ENCODE data around the gene DDX51.

Gene DDX51

GRCh38 chr12:132166801-132167591 lies 22.9 kb upstream of the DDX51 start:
- DNase-seq, result no peak

GRCh38 chr12:132166093-132166492 lies 22.0 kb upstream of the DDX51 start:
- no peak for DNase-seq

- DNase-seq, result no peak
Observed at GRCh38 chr12:132165584-132165983, 21.5 kb upstream of the DDX51 start.

- no peak for DNase-seq
Observed at GRCh38 chr12:132164426-132164825, 20.3 kb upstream of the DDX51 start.

GRCh38 chr12:132163911-132164288 lies 19.8 kb upstream of the DDX51 start:
- DNase-seq, result no peak

- DNase-seq, result no peak
Observed at GRCh38 chr12:132163041-132163910, 19.2 kb upstream of the DDX51 start.

- DNase-seq, result no peak
Observed at GRCh38 chr12:132162508-132163031, 18.5 kb upstream of the DDX51 start.

GRCh38 chr12:132161796-132162507 lies 17.8 kb upstream of the DDX51 start:
- no peak for DNase-seq

GRCh38 chr12:132161036-132161781 lies 17.1 kb upstream of the DDX51 start:
- no peak for DNase-seq

- no peak for DNase-seq
Observed at GRCh38 chr12:132160601-132161035, 16.5 kb upstream of the DDX51 start.

GRCh38 chr12:132160016-132160415 lies 15.9 kb upstream of the DDX51 start:
- DNase-seq, result no peak

GRCh38 chr12:132159555-132160003 lies 15.5 kb upstream of the DDX51 start:
- no peak for DNase-seq

GRCh38 chr12:132158677-132159554 lies 14.8 kb upstream of the DDX51 start:
- no peak for DNase-seq

GRCh38 chr12:132157733-132158409 lies 13.8 kb upstream of the DDX51 start:
- DNase-seq, result no peak

GRCh38 chr12:132156573-132157325 lies 12.6 kb upstream of the DDX51 start:
- no peak for DNase-seq

GRCh38 chr12:132155771-132156572 lies 11.9 kb upstream of the DDX51 start:
- no peak for DNase-seq

- DNase-seq, result no peak
Observed at GRCh38 chr12:132154941-132155770, 11.0 kb upstream of the DDX51 start.

GRCh38 chr12:132154341-132154761 lies 10.2 kb upstream of the DDX51 start:
- no peak for DNase-seq

All from stimulated activated CD4-positive, alpha-beta T cell treated with anti-CD3 and anti-CD28 coated beads, Interleukin-12 subunit alpha, Interleukin-12 subunit beta, amount 100 ng/mL, for 4 hours (primary cell).